ENCODE data around the gene TP53.
A peak's percentile ranks its signal among the peaks of the same experiment; 100 is the strongest.
"Not testable (repeated sequence)": the region's sequence is repeated elsewhere in the genome, so short reads cannot be mapped to it uniquely, and the experiment has no call there.

The TP53 gene

GRCh38 chr17:7631398-7632380 lies 55.6 kb downstream of the TP53 start:
- DNase-seq (ENCODE audit: low read depth) = no peak

GRCh38 chr17:7629939-7630571 lies 57.2 kb downstream of the TP53 start, which contains the start of gene SHBG:
TSS of gene SHBG (plus strand) at chr17:7630135. CDS start at chr17:7630173, 38 bp downstream.
- DNase-seq (ENCODE audit: low read depth) = no peak

- DNase-seq (ENCODE audit: low read depth) = peak; percentile 76
These were observed 59.8 kb downstream of the TP53 start, which contains the start of gene SAT2 for GRCh38 chr17:7627250-7628121. TSS of gene SAT2 (minus strand) at chr17:7627821. CDS start at chr17:7627635, 186 bp downstream.

- no peak for DNase-seq (ENCODE audit: low read depth)
These were observed 60.4 kb downstream of the TP53 start for GRCh38 chr17:7626956-7627249.

- no peak for DNase-seq (ENCODE audit: low read depth)
These were observed 61.0 kb downstream of the TP53 start for GRCh38 chr17:7626307-7626706.

- DNase-seq (ENCODE audit: low read depth) = not testable (repeated sequence)
These were observed 61.5 kb downstream of the TP53 start for GRCh38 chr17:7625749-7626148.

GRCh38 chr17:7623661-7624060 lies 63.6 kb downstream of the TP53 start:
- no peak for DNase-seq (ENCODE audit: low read depth)

- DNase-seq (ENCODE audit: low read depth) = no peak
These were observed 66.5 kb downstream of the TP53 start for GRCh38 chr17:7620835-7621234.

- DNase-seq (ENCODE audit: low read depth) = no peak
These were observed 68.7 kb downstream of the TP53 start for GRCh38 chr17:7618608-7619007.

Measured in HS-5 (cell line).